Uterus (tissue), 4 donors: ENCODE results near the gene LPXN. TPM values are rescaled to one million over a fixed set of nuclear protein-coding genes. Genes with fewer than 3 reads are reported as not detected.

ENCODE experiments used
- DNase-seq, 2 donors: peaks; one replicate each; pipeline ENCODE4 v3.0.0-alpha.2; 2019 to 2020
- H3K27ac ChIP-seq, 2 donors: fragments of 200-600 bp; sonication (generic); 1 replicate in 1 of 2; 2 replicates in 1 of 2; pipeline ENCODE4 v1.5.1; 2016 to 2018
- H3K27me3 ChIP-seq, 2 donors: fragments of 200-600 bp; sonication (generic); one replicate each; pipeline ENCODE4 v1.5.1; 2018 to 2019; ENCODE audit warnings: control low read depth in 1 of 2
- H3K36me3 ChIP-seq, 2 donors: fragments of 200-600 bp; sonication (generic); one replicate each; pipeline ENCODE4 v1.5.1; 2019; ENCODE audit warnings: control low read depth in 1 of 2
- H3K4me1 ChIP-seq, 2 donors: fragments of 200-600 bp; sonication (generic); one replicate each; pipeline ENCODE4 v1.5.1; 2018 to 2019; ENCODE audit warnings: control low read depth in 1 of 2
- H3K4me3 ChIP-seq, 2 donors: fragments of 200-600 bp; sonication (generic); 1 replicate in 1 of 2; 2 replicates in 1 of 2; pipeline ENCODE4 v1.5.1; 2018 to 2019; ENCODE audit warnings: mild to moderate bottlenecking in 1 of 2
- H3K9me3 ChIP-seq, 2 donors: fragments of 200-600 bp; sonication (generic); one replicate each; pipeline ENCODE4 v1.5.1; 2019; ENCODE audit warnings: control low read depth in 1 of 2
- POLR2A ChIP-seq, 2 donors: fragments of 450-650 bp; IDR thresholded peaks; one replicate each; pipeline ENCODE4 v1.6.1; 2016; ENCODE audit warnings: antibody characterized with exemption in 2 of 2, mild to moderate bottlenecking in 1 of 2, moderate library complexity in 1 of 2
- intact Hi-C: fragments of 100-400 bp; cut with DNase I; formaldehyde crosslinking; loops from one replicate; pipeline ENCODE4 v1.15.1; 2023; ENCODE audit warnings: low total_unique reads
- total RNA-seq, 4 donors: library from RNA; depleted of rRNA in 3 of 4; stranded (reverse); fragments of >200 nt in 3 of 4; gene quantifications; one replicate each; pipeline versions ENCODE4 v1.1.0 to v1.2.4, GENCODE V29; 2014 to 2023
- TF ChIP-seq, protein P1 (sequence below), 4 experiments: fragments of 200-600 bp in 2 of 4; fragments of 450-650 bp in 2 of 4; sonication (generic) in 2 of 4; IDR thresholded peaks; one replicate each; pipeline ENCODE4 v1.5.1; 2016 to 2019; ENCODE audit warnings: antibody characterized with exemption in 4 of 4, mild to moderate bottlenecking in 2 of 4, moderate library complexity in 1 of 4
- donor health status: DM: yes; HTN: yes; CAD: no.

The LPXN gene
- total RNA-seq, 4 donors from 2014 or later: 0.59 to 11.1 (median 8.8) TPM

- H3K9me3 ChIP-seq: no peaks in the 10 kb centered on the region
- no peak overlapping the region for H3K27ac ChIP-seq
- H3K4me1 ChIP-seq: no peaks in the 10 kb centered on the region
- intact Hi-C loops: no loop called here
- TF ChIP-seq POLR2A (IDR thresholded peaks at IDR 0.05): no peak
- TF ChIP-seq, protein P1, sequence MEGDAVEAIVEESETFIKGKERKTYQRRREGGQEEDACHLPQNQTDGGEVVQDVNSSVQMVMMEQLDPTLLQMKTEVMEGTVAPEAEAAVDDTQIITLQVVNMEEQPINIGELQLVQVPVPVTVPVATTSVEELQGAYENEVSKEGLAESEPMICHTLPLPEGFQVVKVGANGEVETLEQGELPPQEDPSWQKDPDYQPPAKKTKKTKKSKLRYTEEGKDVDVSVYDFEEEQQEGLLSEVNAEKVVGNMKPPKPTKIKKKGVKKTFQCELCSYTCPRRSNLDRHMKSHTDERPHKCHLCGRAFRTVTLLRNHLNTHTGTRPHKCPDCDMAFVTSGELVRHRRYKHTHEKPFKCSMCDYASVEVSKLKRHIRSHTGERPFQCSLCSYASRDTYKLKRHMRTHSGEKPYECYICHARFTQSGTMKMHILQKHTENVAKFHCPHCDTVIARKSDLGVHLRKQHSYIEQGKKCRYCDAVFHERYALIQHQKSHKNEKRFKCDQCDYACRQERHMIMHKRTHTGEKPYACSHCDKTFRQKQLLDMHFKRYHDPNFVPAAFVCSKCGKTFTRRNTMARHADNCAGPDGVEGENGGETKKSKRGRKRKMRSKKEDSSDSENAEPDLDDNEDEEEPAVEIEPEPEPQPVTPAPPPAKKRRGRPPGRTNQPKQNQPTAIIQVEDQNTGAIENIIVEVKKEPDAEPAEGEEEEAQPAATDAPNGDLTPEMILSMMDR (IDR thresholded peaks at IDR 0.05): no peak
- H3K4me3 ChIP-seq: no peak overlapping the region
- H3K27me3 ChIP-seq: no peaks in the 10 kb centered on the region
- no peak for DNase-seq
- no peaks in the 10 kb centered on the region for H3K36me3 ChIP-seq
Measured at GRCh38 chr11:58485961-58486360, 89.7 kb downstream of the LPXN start.

Other genes starting within 250 kb of the LPXN start
- gene OR5B17, start 216.8 kb downstream of the LPXN start, total RNA-seq: not detected
- gene OR5B3, start 169.0 kb downstream of the LPXN start, total RNA-seq: not detected
- not detected for gene OR5B2, start 147.7 kb downstream of the LPXN start, total RNA-seq
- under 1 TPM in 1 of 4 donors, not detected in 3; 0.14 TPM for gene OR5B12, start 133.6 kb downstream of the LPXN start, total RNA-seq
- not detected for gene OR5B21, start 67.8 kb downstream of the LPXN start, total RNA-seq
- gene ZFP91, start 3.2 kb upstream of the LPXN start, total RNA-seq: 10 to 100 TPM; 19.2 to 57.7 (median 48.9) TPM
- gene CNTF, start 46.8 kb upstream of the LPXN start, total RNA-seq: 1 to 10 TPM in 2 of 4 donors, not detected in 2; 1.1 to 1.2 TPM
- not detected for gene GLYAT, start 156.1 kb upstream of the LPXN start, total RNA-seq